Mammary epithelial cell (primary cell): ENCODE measurements around the gene PLSCR5.

Source experiments
- CTCF ChIP-seq, 2 donors: IDR thresholded peaks in 1 of 2; conservative IDR thresholded peaks in 1 of 2; 2 replicates each; pipeline ENCODE4 v1.5.1; 2011 to 2012; ENCODE audit warnings: inconsistent platforms in 2 of 2, low read length in 2 of 2, mild to moderate bottlenecking in 2 of 2, control low read depth in 1 of 2, low read depth in 1 of 2; ENCODE audit not compliant: insufficient read depth in 1 of 2; ENCODE audit errors: extremely low read depth in 1 of 2
- EZH2 ChIP-seq: IDR thresholded peaks from 2 replicates; pipeline ENCODE4 v1.6.1; 2012; ENCODE audit warnings: low read length, inconsistent platforms, borderline replicate concordance

DNA sequence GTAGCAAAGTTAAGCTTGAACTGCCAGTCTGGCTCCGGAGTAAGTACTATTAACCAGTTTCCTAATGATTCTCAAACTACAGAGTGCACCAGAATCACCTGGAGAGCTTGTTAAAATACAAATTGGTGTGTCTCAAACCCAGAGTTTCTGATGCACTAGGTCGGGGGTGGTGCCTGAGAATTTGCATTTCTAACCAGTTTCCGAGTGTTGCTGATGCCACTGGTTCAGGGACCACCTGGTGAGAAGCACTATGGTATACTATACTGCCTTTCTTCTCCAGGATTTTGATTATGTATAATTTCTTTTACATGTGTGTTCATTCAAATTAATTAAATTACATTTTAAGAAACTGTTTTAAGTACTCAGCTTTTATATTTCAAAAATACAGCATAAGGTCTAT lies 48.8 kb upstream of the PLSCR5 start:
- no peak for TF ChIP-seq CTCF (conservative IDR thresholded peaks at IDR 0.05 in 1 of 2, IDR thresholded peaks at IDR 0.05 in 1 of 2; ENCODE audit: extremely low read depth in 1 of 2, insufficient read depth in 1 of 2, low read depth in 1 of 2, low read length in 2 of 2)
- TF ChIP-seq EZH2, result no peak
